ENCODE measurements around the gene FAM193B.

The FAM193B gene

DNA sequence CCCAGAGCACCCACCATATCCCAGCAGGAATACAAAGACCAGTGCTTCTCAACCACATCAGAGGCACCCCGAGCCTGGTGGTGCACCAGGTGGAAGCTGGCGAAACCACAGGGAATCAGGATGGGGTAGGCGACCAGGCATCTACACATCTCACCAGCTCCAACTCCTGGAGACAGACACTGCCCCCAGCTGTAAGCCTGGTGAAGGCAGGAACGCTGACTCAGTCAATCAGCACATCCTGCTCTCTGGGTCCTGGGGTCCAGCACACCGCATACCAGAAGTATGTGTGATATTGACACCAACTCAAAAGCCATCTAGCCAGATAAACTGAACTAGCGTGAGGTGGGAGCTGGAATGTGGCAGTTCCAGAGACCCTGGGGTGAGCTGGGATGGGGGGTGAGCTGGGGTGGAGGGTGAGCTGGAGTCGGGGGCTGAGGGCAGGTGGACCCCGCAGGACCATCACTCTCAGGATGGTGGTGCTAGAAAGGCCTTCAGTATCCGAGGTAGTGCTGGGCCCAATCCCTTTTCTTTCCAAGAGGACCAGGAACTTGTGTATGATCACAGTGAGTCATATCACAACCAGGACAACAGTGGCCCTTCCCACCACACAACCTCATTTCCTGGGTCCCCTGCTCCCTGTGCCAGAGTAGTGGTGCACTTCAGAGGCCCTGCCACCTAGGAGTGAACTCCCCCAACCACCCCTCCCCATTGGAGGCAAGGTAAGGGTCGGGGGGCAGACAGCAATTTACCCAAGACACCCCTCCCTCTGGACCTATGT, 83.4 kb downstream of the FAM193B start:
- DNase-seq: no peak
- TF ChIP-seq POLR2A (IDR thresholded peaks at IDR 0.05; ENCODE audit: low read length) (no peak), GATA1 (IDR thresholded peaks at IDR 0.05; ENCODE audit: low read depth, low read length) (no peak)

Data from erythroblast (primary cell).